HG03196 (cell line): ENCODE results near the gene FICD.
"Not testable (repeated sequence)": the region's sequence is repeated elsewhere in the genome, so short reads cannot be mapped to it uniquely, and the experiment has no call there.

Experiments
- ATAC-seq: cut with Tn5 transposase; IDR thresholded peaks from one replicate; pipeline ENCODE4 v1.9.1; 2021; ENCODE audit not compliant: unreplicated experiment

Gene FICD

DNA sequence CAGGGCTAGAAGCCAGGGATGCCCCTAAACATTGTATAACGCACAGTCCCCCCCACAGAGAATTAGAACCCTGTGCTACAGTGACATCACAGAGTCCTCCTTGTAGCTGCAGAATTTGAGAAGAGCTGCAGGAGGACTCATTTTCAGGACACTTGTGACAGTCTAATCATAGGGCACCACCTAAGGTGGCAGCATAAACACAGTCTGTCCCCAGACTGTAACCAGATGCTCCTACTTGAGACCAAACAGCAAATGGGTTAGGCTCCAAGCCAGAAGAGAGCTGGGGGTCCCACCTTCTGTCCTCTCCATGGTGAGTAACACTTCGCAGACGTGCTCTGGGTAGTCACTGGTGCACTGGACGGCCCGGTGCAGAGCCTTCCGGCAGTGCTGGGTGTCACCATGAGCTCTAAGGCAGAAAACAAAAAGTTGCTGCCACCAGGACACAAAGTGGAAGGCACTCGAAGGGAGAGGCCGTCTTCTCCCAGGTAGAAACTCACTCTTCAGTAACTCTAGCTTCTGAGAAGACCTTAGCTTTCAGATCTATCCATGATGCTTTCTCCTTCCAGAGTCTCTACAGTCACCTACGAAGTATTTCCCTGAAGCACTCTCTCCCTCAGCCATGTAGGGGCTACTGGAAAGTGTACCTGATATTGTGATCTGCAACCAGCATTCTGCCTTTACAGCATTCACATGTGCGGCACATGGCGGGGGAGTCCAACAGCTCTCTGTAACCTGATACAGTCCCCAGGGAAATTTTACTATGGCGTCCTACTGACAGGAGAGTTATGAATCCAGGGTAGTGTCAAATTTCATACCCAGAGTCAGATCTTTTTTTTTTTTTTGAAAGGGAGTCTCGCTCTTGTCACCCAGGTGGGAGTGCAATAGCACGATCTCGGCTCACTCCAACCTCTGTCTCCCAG lies 17.1 kb downstream of the FICD start:
- ATAC-seq = no peak

- ATAC-seq = no peak
These were observed 23.1 kb downstream of the FICD start for GRCh38 chr12:108538146-108538545.

DNA sequence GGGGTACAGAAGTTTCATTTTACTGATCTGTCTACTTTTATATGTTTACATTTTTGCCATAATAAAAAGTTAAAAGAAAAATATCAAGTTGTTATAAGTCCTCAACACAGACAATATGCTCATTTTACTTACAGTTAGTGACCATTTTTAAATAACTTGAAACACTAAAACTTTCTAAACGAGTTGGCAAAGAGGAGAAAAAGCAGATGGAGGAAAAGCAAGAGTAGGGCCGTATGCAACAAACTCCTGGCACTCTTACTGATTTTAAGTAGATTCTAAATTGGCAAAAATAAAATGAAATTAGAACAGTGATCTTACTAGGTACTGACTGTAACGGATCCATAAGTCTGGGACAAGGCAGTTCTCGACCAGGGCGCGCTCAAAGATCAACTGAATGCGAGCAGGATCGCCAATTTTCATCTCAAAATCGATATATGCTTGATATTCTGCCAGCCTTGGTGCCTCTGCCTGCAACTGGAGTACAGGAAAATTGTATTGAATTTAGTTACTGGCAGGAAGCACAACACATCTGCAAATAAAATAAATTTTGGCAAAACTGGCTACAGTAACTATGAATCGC lies 23.6 kb downstream of the FICD start:
- ATAC-seq = no peak

- ATAC-seq = no peak
These were observed 27.2 kb downstream of the FICD start for GRCh38 chr12:108542320-108542719.

GRCh38 chr12:108543652-108544051 lies 28.6 kb downstream of the FICD start:
- ATAC-seq = no peak

DNA sequence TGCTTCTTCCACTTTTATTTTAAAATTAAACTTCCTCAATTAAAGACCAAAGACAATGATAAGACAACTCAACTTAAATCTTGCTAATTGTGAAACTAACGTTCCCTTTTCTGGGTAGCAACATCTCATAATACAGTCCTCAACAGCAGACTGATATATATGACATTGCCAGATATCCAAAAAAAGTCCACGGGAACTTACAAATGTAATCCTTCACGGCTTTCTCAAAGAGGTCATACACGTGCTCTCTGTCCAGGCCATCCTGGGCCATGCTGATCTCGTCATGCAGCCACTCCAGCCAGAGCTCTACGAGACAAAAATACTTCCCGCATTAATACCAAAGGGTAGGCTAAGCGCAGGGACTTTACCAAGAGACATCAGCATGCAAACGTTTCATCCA lies 32.6 kb downstream of the FICD start:
- no peak for ATAC-seq

DNA sequence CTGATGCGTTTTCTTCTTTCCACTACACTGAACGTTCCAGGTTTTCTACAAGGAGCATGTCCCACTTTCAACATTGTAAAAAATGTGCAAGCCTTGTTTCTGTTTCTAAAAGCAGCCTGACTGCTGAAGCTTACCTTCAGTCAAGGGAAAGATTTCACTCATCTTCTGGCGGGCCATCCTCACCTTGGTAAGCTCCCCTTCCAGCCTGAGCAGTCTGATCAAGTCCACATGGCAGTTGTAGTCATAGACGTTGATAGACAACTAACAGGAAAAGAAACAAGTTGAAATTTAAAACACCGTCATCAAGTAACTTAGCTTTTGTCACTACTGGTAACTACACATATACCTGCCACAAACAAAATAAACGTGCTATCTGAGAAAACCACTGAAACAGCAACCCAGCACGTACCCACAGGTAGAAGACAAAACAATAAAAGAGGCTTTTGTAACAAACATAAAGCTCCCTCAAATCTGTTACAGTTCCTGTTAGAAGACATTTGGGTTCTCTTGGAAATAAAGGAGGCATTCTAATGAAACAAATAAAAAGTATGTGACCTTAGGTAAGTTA lies 34.0 kb downstream of the FICD start:
- no peak for ATAC-seq

DNA sequence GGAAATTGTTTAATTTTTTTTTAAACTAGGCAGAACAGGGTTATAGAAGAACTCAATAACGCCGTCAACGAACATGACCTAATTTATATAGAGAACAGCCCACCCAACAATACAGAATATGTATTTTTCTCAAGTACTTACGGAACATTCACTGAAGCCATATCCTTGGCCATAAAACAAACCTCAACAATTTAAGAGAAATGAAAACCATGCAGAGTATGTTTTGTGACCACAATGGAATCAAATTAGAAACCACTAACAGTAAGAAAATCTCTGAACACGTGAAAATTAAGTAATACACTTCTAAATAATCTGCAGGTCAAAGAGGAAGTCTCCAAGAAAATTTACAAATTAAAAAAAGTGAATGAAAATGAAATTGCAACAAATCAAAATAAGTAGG lies 36.5 kb downstream of the FICD start:
- ATAC-seq = no peak

DNA sequence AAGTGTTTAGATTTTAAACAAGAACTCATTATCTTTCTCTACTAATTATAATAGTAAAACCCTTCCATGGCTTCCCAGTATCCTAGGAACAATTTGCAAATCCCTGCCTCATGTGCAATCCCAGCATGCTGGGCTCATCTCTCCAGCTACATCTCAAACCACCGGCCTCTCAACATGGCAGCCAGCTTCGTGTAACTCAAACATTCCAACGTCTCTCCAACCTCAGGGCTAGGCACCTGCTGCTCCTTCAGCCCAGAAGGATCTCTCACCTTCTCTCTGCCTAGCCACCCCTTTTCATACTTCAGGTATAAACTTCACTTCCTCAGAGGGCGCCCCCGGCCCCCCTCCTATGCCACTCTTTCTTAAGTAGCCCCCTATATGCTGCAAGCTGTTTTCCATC lies 38.7 kb downstream of the FICD start:
- ATAC-seq = no peak

DNA sequence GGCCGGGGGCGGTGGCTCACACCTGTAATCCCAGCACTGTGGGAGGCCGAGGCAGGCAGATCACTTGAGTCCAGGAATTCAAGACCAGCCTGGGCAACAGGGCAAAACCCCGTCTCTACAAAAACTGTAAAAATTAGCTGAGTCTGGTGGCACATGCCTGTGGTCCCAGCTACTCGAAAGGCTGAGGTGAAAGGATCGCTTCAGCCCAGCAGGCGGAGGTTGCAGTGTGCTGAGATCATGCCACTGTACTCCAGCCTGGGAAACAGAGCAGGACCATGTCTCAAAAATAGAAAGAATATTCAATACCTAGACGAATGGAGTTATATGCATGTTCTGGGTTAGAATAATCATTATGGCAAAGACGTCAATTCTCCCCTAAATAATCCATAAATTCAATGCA lies 40.3 kb downstream of the FICD start:
- not testable (repeated sequence) for ATAC-seq

- no peak for ATAC-seq
These were observed 44.1 kb downstream of the FICD start for GRCh38 chr12:108559007-108559655.

GRCh38 chr12:108559748-108560147 lies 44.7 kb downstream of the FICD start:
- ATAC-seq = no peak

GRCh38 chr12:108560321-108560721 lies 45.2 kb downstream of the FICD start:
- ATAC-seq = no peak

GRCh38 chr12:108560752-108561719 lies 46.0 kb downstream of the FICD start, which contains the start of gene SART3:
Gene SART3, minus strand, starts transcription at chr12:108561173. Its CDS starts 19 bp downstream, at chr12:108561154.
- ATAC-seq = peak; percentile 40

GRCh38 chr12:108561852-108562347 lies 46.8 kb downstream of the FICD start:
- peak; percentile 3 for ATAC-seq

- peak; percentile 45 for ATAC-seq
These were observed 47.5 kb downstream of the FICD start, which contains the start of gene ISCU for GRCh38 chr12:108562348-108563135. Gene ISCU, plus strand, starts transcription at chr12:108562596. Its CDS starts 27 bp downstream, at chr12:108562623.

- peak; percentile 29 for ATAC-seq
These were observed 48.2 kb downstream of the FICD start for GRCh38 chr12:108563136-108563803.

DNA sequence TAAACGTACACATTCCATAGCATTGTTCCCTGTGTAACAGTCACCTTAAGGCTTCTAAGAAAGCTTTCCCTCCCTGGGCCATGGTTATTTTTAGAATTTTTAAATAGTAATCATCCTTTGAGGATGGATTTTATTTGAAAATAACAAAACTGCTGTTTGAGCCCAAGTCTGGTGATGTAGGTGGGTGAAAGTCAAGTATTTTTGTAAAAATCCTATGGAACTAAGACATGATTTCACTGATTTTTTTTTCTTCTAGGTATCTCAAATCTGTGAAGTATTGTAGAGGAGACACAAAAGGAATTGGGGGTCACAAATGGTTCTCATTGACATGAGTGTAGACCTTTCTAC lies 48.7 kb downstream of the FICD start:
- ATAC-seq = no peak

- ATAC-seq = no peak
These were observed 49.6 kb downstream of the FICD start for GRCh38 chr12:108564724-108565123.
